HCT116 (cell line): ENCODE results near the gene NOC2L.

Source experiments
- EZH2 ChIP-seq: fragments of 200-600 bp; sonication (generic); IDR thresholded peaks from 2 replicates; pipeline ENCODE4 v1.6.1; 2017; ENCODE audit warnings: antibody characterized with exemption, mixed run types
- EZH2phosphoT487 ChIP-seq: fragments of 200-600 bp; IDR thresholded peaks from 2 replicates; pipeline ENCODE4 v1.6.1; 2018; ENCODE audit warnings: antibody characterized with exemption, borderline replicate concordance
- JUND ChIP-seq: IDR thresholded peaks from 2 replicates; pipeline ENCODE4 v1.6.1; 2012
- POLR2A ChIP-seq: IDR thresholded peaks from 2 replicates; pipeline ENCODE4 v1.7.0; 2011; ENCODE audit warnings: borderline replicate concordance; ENCODE audit not compliant: insufficient read depth, insufficient read length; ENCODE audit errors: extremely low read depth
- POLR2AphosphoS5 ChIP-seq: IDR thresholded peaks from 2 replicates; pipeline ENCODE4 v1.6.1; 2011; ENCODE audit warnings: mild to moderate bottlenecking, low read depth, low read length, moderate library complexity
- RAD21 ChIP-seq: IDR thresholded peaks from 2 replicates; pipeline ENCODE4 v1.6.1; 2012; ENCODE audit warnings: low read depth, mild to moderate bottlenecking
- YY1 ChIP-seq: IDR thresholded peaks from 2 replicates; pipeline ENCODE4 v1.6.1; 2011; ENCODE audit warnings: low read length, low read depth, moderate library complexity, mild to moderate bottlenecking; ENCODE audit not compliant: insufficient replicate concordance; ENCODE audit errors: extremely low read depth
- TF ChIP-seq, protein P1 (sequence below), 3 experiments: fragments of 200-600 bp in 1 of 3; sonication (generic) in 1 of 3; IDR thresholded peaks in 2 of 3; conservative IDR thresholded peaks in 1 of 3; 2 replicates each; pipeline ENCODE4 v1.5.1; 2012 to 2017; ENCODE audit warnings: low read depth in 2 of 3, low read length in 2 of 3, antibody characterized with exemption in 1 of 3, borderline replicate concordance in 1 of 3, control low read depth in 1 of 3, mild to moderate bottlenecking in 1 of 3, mixed read lengths in 1 of 3, mixed run types in 1 of 3, moderate library complexity in 1 of 3; ENCODE audit not compliant: insufficient read depth in 1 of 3
- TF ChIP-seq, protein P2 (sequence below): IDR thresholded peaks from 2 replicates; pipeline ENCODE4 v1.6.1; 2011; ENCODE audit warnings: mild to moderate bottlenecking, low read length, moderate library complexity; ENCODE audit not compliant: insufficient replicate concordance; ENCODE audit errors: extremely low read depth

DNA sequence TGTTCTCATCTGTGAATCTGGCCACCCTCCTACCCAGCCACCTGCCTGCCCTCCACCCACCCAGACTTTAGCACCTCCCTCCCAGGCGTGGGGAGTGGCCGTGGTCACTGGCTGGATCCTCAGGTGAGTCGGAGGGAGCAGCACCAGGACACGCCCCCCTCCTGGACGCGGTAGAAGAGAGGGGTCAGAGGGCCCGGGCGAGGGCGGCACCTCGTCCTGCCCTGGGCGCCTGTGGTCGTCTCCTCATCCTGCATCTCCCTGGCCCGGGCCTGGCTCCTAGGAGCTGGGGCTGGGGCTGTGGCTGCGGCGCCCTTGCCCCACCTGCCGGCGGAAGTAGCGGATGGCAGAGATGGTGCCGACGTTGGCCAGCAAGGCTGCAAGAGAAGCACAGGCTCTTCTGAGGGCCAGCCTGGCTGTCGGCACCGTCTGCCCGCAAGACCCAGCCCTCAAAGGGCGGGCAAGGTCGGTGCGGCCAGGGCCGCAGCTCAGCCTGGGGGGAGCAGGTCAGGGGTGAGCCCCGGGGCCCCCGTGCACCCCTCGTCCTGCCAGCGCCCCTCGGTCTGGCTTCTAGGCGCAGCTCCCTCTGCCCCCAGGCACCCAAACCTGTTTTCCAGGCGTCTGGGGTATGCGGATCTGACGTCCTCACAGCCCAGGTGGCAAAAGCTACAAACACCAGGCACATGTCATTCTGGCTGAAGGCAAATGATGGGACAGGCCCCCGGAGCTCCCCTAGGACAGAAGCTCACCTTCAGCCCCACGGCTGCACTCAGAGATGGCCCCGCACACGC lies 17.0 kb upstream of the NOC2L start:
- TF ChIP-seq, protein P1, sequence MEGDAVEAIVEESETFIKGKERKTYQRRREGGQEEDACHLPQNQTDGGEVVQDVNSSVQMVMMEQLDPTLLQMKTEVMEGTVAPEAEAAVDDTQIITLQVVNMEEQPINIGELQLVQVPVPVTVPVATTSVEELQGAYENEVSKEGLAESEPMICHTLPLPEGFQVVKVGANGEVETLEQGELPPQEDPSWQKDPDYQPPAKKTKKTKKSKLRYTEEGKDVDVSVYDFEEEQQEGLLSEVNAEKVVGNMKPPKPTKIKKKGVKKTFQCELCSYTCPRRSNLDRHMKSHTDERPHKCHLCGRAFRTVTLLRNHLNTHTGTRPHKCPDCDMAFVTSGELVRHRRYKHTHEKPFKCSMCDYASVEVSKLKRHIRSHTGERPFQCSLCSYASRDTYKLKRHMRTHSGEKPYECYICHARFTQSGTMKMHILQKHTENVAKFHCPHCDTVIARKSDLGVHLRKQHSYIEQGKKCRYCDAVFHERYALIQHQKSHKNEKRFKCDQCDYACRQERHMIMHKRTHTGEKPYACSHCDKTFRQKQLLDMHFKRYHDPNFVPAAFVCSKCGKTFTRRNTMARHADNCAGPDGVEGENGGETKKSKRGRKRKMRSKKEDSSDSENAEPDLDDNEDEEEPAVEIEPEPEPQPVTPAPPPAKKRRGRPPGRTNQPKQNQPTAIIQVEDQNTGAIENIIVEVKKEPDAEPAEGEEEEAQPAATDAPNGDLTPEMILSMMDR (IDR thresholded peaks at IDR 0.05 in 2 of 3, conservative IDR thresholded peaks at IDR 0.05 in 1 of 3; ENCODE audit: borderline replicate concordance in 1 of 3, insufficient read depth in 1 of 3, low read depth in 2 of 3, low read length in 2 of 3), result peak in 2 of 3 experiments; percentile 36 to 59; a peak in 4 of 6 replicates
- TF ChIP-seq EZH2phosphoT487 (no peak), EZH2 (no peak), POLR2AphosphoS5 (peak; percentile 66), POLR2A (no peak), YY1 (no peak), JUND (no peak), RAD21 (peak; percentile 71)
- TF ChIP-seq, protein P2, sequence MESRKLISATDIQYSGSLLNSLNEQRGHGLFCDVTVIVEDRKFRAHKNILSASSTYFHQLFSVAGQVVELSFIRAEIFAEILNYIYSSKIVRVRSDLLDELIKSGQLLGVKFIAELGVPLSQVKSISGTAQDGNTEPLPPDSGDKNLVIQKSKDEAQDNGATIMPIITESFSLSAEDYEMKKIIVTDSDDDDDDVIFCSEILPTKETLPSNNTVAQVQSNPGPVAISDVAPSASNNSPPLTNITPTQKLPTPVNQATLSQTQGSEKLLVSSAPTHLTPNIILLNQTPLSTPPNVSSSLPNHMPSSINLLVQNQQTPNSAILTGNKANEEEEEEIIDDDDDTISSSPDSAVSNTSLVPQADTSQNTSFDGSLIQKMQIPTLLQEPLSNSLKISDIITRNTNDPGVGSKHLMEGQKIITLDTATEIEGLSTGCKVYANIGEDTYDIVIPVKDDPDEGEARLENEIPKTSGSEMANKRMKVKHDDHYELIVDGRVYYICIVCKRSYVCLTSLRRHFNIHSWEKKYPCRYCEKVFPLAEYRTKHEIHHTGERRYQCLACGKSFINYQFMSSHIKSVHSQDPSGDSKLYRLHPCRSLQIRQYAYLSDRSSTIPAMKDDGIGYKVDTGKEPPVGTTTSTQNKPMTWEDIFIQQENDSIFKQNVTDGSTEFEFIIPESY, result no peak
